ENCODE data around the gene PYGO2. TPM values are rescaled to one million over a fixed set of nuclear protein-coding genes. Genes with fewer than 3 reads are reported as not detected.
A peak's percentile ranks its signal among the peaks of the same experiment; 100 is the strongest.
"Not testable (repeated sequence)": the region's sequence is repeated elsewhere in the genome, so short reads cannot be mapped to it uniquely, and the experiment has no call there.

Gene PYGO2
- total RNA-seq, 4 donors from 2014 or later, result 20.2 to 35.3 (median 27.7) TPM

DNA sequence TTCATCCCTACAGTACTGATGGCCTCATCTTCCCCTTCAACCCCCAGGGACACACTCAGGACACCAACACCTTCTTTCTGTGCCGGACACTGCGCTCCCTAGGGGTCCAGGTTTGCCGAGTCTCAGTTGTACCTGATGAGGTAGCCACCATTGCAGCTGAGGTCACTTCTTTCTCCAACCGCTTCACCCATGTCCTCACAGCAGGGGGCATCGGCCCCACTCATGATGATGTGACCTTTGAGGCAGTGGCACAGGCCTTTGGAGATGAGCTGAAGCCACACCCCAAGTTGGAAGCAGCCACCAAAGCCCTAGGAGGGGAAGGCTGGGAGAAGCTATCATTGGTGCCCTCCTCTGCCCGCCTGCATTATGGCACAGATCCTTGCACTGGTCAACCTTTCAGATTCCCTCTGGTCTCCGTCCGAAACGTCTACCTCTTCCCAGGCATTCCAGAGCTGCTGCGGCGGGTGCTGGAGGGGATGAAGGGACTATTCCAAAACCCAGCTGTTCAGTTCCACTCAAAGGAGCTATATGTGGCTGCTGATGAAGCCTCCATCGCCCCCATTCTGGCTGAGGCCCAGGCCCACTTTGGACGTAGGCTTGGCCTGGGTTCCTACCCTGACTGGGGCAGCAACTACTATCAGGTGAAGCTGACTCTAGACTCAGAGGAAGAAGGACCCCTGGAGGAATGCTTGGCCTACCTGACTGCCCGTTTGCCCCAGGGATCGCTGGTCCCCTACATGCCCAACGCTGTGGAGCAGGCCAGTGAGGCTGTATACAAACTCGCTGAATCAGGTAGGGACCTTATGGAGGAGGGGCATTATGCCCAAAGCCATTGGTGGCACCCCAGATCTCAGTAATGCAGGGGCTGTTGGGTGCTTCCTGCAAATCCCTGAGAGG lies 26.7 kb upstream of the PYGO2 start:
- 89% methylated on average over 11 of the region's 17 CpGs for WGBS
- Histone ChIP-seq H3K27me3 (no peaks in the 10 kb centered on the region), H3K36me3 (peaks cover 7 to 66% (median 60%) of the 10 kb centered on the region in 4 donors), H3K9me3 (no peaks in the 10 kb centered on the region), H3K4me3 (no peak overlapping the region), H3K4me1 (peaks cover 11 to 32% (median 21%) of the 10 kb centered on the region in 4 donors), H3K27ac (replicated peaks in 1 of 4) (no peak overlapping the region)
- intact Hi-C loops (cut with DNase I), result no loop called here
- DNase-seq (ENCODE audit: extremely low spot score), result no peak
- no peak for TF ChIP-seq POLR2AphosphoS5 (IDR thresholded peaks at IDR 0.05)

DNA sequence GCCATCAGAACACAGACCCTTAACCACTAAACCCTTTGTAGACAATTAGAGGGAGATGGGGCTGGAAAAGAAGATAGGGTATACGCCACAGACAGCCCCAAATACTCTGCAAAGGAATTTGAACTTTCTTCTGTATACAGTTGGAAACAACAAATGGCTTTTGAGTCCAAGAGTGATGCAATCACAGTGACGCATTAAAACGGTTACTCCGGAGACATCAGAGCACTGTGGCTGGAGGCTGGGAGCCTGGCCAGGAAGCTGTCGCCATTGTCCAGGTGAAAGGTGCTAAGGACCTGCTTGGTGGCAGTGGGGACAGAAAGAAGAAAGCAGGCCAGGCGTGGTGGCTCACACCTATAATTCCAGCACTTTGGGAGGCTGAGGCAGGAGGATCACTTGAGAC lies 25.7 kb upstream of the PYGO2 start:
- Histone ChIP-seq H3K27ac (replicated peaks in 1 of 4) (no peak overlapping the region), H3K9me3 (no peaks in the 10 kb centered on the region), H3K4me1 (peaks cover 16 to 37% (median 26%) of the 10 kb centered on the region in 4 donors), H3K4me3 (no peak overlapping the region), H3K36me3 (peaks cover 7 to 56% (median 51%) of the 10 kb centered on the region in 4 donors), H3K27me3 (no peaks in the 10 kb centered on the region)
- 66% methylated on average over 6 of the region's 6 CpGs for WGBS
- intact Hi-C loops (cut with DNase I), result no loop called here
- DNase-seq (ENCODE audit: extremely low spot score), result no peak
- no peak for TF ChIP-seq POLR2AphosphoS5 (IDR thresholded peaks at IDR 0.05)
- TF ChIP-seq CTCF (IDR thresholded peaks at IDR 0.05), result no peak
- TF ChIP-seq EP300 (IDR thresholded peaks at IDR 0.05), result no peak
- no peak for TF ChIP-seq POLR2A (IDR thresholded peaks at IDR 0.05; ENCODE audit: low read depth)

GRCh38 chr1:154986736-154987135 lies 25.2 kb upstream of the PYGO2 start:
- intact Hi-C loops (cut with DNase I), result not testable (repeated sequence)
- 86% methylated on average over 4 of the region's 4 CpGs for WGBS

DNA sequence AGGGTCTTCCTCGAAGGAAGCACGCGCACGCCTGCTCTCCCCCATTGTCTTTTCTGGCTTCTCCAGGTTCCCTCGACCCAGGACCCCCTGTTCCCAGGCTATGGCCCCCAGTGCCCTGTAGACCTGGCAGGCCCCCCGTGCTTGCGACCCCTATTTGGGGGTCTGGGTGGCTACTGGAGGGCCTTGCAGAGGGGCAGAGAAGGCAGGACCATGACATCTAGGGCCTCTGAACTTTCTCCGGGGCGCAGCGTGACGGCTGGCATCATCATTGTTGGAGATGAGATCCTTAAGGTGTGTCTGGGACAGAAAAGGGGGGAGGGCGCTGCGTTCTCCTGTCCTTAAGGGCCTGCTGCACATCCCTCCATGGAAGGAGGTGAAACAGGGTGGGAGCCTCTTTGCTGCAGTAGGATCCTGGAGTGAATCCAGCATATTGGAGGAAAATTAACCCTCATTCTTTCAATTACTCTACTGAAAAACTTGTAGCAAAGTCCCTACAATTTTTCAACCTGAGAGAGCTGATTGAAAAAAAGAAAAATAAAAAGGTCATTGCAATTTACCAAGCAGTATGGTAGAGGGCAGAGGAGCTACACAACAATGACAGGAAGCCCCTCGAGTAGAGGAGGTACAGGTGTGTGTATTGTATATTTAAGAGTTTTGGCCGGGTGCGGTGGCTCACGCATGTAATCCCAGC lies 22.3 kb upstream of the PYGO2 start:
- no peaks in the 10 kb centered on the region for H3K9me3 ChIP-seq
- peaks cover 0 to 27% (median 23%) of the 10 kb centered on the region in 4 donors for H3K36me3 ChIP-seq
- no peak for DNase-seq (ENCODE audit: extremely low spot score)
- intact Hi-C loops (cut with DNase I), result no loop called here
- peak overlapping the region; percentile 71 to 85 (median 74) for H3K4me3 ChIP-seq
- peak overlapping the region; percentile 76 to 85 (median 83) for H3K27ac ChIP-seq (replicated peaks in 1 of 4)
- H3K4me1 ChIP-seq, result peaks cover 18 to 37% (median 25%) of the 10 kb centered on the region in 4 donors
- TF ChIP-seq POLR2AphosphoS5 (IDR thresholded peaks at IDR 0.05) (no peak), CTCF (IDR thresholded peaks at IDR 0.05) (no peak), POLR2A (IDR thresholded peaks at IDR 0.05; ENCODE audit: low read depth) (no peak), EP300 (IDR thresholded peaks at IDR 0.05) (no peak)
- no peaks in the 10 kb centered on the region for H3K27me3 ChIP-seq
- 19% methylated on average over 13 of the region's 17 CpGs for WGBS

More at GRCh38 chr1:154986736-154987135, 25.2 kb upstream of the PYGO2 start:
- Histone ChIP-seq H3K36me3 (peaks cover 7 to 52% (median 47%) of the 10 kb centered on the region in 4 donors), H3K4me1 (peaks cover 18 to 43% (median 29%) of the 10 kb centered on the region in 4 donors)
- not testable (repeated sequence) for H3K27me3 ChIP-seq; DNase-seq (ENCODE audit: extremely low spot score); H3K27ac ChIP-seq (replicated peaks in 1 of 4); H3K9me3 ChIP-seq; H3K4me3 ChIP-seq

DNA sequence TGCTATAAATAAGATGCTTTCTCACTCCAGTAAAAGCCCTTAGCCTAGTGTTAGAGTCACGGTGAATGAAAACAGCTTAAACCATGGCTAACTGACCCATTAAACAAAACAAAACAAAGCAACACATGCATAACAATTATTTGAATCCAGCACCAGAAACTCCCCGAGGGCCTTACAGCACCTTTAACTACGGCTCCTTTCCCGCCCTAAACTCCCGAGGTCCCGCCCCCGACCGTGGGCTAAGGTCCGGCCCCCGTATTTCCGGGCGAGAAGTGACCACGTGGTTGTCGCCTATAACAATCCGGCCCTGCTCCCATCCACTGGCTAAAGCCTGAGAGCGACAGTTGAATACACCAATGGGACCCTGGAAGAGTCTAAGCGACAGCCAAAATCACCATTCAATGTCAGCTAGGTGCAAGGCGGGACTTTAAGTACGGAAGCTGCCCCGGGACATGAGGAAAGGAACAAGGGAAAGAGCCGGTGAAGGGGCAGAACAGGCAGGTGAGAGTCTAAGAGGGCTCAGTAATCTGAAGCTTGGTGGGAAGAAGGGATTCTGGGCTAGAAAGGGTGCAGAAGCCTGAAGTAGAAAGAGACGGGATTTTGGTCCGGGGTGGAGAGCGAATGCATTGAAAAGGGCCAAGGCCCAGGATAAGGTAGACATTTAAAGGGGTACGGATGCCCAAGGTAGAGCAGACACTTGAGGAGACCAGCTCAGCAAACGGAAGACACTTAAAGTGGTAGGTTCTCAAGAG lies 21.5 kb upstream of the PYGO2 start, which contains the start of gene FLAD1:
FLAD1 (plus strand) TSS at position 448 of the 752 bp plus-strand sequence. CDS start 351 bp downstream, outside the sequence.
- intact Hi-C loops (cut with DNase I), result no loop called here
- TF ChIP-seq POLR2A (IDR thresholded peaks at IDR 0.05; ENCODE audit: low read depth), result no peak
- TF ChIP-seq EP300 (IDR thresholded peaks at IDR 0.05), result no peak
- TF ChIP-seq POLR2AphosphoS5 (IDR thresholded peaks at IDR 0.05), result peak; percentile 82 to 86
- peak in 1 of 3 experiments; percentile 37 for TF ChIP-seq CTCF (IDR thresholded peaks at IDR 0.05)
- H3K27me3 ChIP-seq, result no peaks in the 10 kb centered on the region
- H3K4me1 ChIP-seq, result peaks cover 18 to 31% (median 24%) of the 10 kb centered on the region in 4 donors
- H3K27ac ChIP-seq (replicated peaks in 1 of 4), result peak within 1 kb of the TSS; percentile 76 to 85 (median 83)
- H3K36me3 ChIP-seq, result peaks cover 0 to 24% (median 17%) of the 10 kb centered on the region in 4 donors
- peak; percentile 99 for DNase-seq (ENCODE audit: extremely low spot score)
- H3K9me3 ChIP-seq, result no peaks in the 10 kb centered on the region
- 1% methylated on average over 23 of the region's 26 CpGs for WGBS
- H3K4me3 ChIP-seq, result peak within 1 kb of the TSS; percentile 71 to 85 (median 74)

All from esophagus muscularis mucosa (tissue), 4 donors.